Measurements from ENCODE around the gene TIAM2.

GRCh38 chr6:155152211-155153076 lies 157.3 kb downstream of the TIAM2 start:
- TF ChIP-seq CTCF (IDR thresholded peaks at IDR 0.05) (no peak), POLR2A (IDR thresholded peaks at IDR 0.05) (no peak)
